DND-41 (cell line): Measurements from ENCODE around the gene GCN1.

Experiments
- ATAC-seq: fragments of 200-7000 bp; cut with Tn5 transposase; 3 replicates; pipeline ENCODE4 v1.9.1; 2021; ENCODE audit warnings: low read depth; ENCODE audit not compliant: insufficient read depth
- DNase-seq: peaks from one replicate; pipeline ENCODE4 v3.0.0-alpha.2; 2020
- H2AFZ ChIP-seq: 2 replicates; pipeline ENCODE4 v1.6.0; 2012; ENCODE audit warnings: low read depth, low read length
- H3K27ac ChIP-seq: 2 replicates; pipeline ENCODE4 v1.5.1; 2012; ENCODE audit warnings: low read length, inconsistent platforms
- H3K27me3 ChIP-seq: fragments of 200-600 bp; sonication (generic); 2 replicates; pipeline ENCODE4 v1.6.0; 2012; ENCODE audit warnings: low read length, mild to moderate bottlenecking, inconsistent platforms; ENCODE audit not compliant: insufficient read depth, poor library complexity
- H3K36me3 ChIP-seq: 2 replicates; pipeline ENCODE4 v1.5.1; 2012; ENCODE audit warnings: low read length, inconsistent platforms; ENCODE audit not compliant: insufficient read depth
- H3K4me1 ChIP-seq: 2 replicates; pipeline ENCODE4 v1.5.1; 2012; ENCODE audit warnings: mild to moderate bottlenecking, low read length; ENCODE audit not compliant: insufficient read depth
- H3K4me2 ChIP-seq: 2 replicates; pipeline ENCODE4 v1.6.0; 2012; ENCODE audit warnings: mild to moderate bottlenecking, moderate library complexity, low read length, inconsistent platforms; ENCODE audit not compliant: insufficient read depth
- H3K4me3 ChIP-seq, 2 experiments: fragments of 200-600 bp in 1 of 2; shearing (Covaris generic) in 1 of 2; 2 replicates each; pipeline ENCODE4 v1.5.1; 2012 to 2016; ENCODE audit warnings: inconsistent platforms in 2 of 2, low read length in 2 of 2, mild to moderate bottlenecking in 2 of 2, low read depth in 1 of 2, moderate library complexity in 1 of 2
- H3K79me2 ChIP-seq: 2 replicates; pipeline ENCODE4 v1.6.0; 2012; ENCODE audit warnings: low read length, inconsistent platforms; ENCODE audit not compliant: insufficient read depth
- H3K9ac ChIP-seq: 2 replicates; pipeline ENCODE4 v1.6.0; 2012; ENCODE audit warnings: low read depth, mild to moderate bottlenecking, inconsistent platforms, low read length, moderate library complexity
- H3K9me3 ChIP-seq: 2 replicates; pipeline ENCODE4 v1.5.1; 2012; ENCODE audit warnings: low read length, moderate library complexity, mild to moderate bottlenecking, inconsistent platforms; ENCODE audit not compliant: insufficient read depth, severe bottlenecking
- H4K20me1 ChIP-seq: 2 replicates; pipeline ENCODE4 v1.6.0; 2012; ENCODE audit warnings: low read length; ENCODE audit not compliant: insufficient read depth
- EZH2 ChIP-seq: IDR thresholded peaks from 3 replicates; pipeline ENCODE4 v1.6.1; 2012; ENCODE audit warnings: borderline replicate concordance, low read depth, mild to moderate bottlenecking, moderate library complexity, low read length, inconsistent platforms; ENCODE audit not compliant: severe bottlenecking
- TF ChIP-seq, protein P1 (sequence below): IDR thresholded peaks from 2 replicates; pipeline ENCODE4 v1.5.1; 2012; ENCODE audit warnings: borderline replicate concordance, low read length, moderate library complexity, mild to moderate bottlenecking; ENCODE audit not compliant: poor library complexity, severe bottlenecking; ENCODE audit errors: extremely low read depth

Gene GCN1

GRCh38 chr12:120101617-120102016 lies 92.9 kb downstream of the GCN1 start:
- H3K4me1 ChIP-seq = no peaks in the 10 kb centered on the region
- ATAC-seq (no peak), DNase-seq (no peak)
- H3K9ac ChIP-seq = no peak overlapping the region
- H4K20me1 ChIP-seq = peaks cover 80% of the 10 kb centered on the region
- H3K27me3 ChIP-seq = no peaks in the 10 kb centered on the region
- no peak overlapping the region for H3K4me2 ChIP-seq
- TF ChIP-seq, protein P1, sequence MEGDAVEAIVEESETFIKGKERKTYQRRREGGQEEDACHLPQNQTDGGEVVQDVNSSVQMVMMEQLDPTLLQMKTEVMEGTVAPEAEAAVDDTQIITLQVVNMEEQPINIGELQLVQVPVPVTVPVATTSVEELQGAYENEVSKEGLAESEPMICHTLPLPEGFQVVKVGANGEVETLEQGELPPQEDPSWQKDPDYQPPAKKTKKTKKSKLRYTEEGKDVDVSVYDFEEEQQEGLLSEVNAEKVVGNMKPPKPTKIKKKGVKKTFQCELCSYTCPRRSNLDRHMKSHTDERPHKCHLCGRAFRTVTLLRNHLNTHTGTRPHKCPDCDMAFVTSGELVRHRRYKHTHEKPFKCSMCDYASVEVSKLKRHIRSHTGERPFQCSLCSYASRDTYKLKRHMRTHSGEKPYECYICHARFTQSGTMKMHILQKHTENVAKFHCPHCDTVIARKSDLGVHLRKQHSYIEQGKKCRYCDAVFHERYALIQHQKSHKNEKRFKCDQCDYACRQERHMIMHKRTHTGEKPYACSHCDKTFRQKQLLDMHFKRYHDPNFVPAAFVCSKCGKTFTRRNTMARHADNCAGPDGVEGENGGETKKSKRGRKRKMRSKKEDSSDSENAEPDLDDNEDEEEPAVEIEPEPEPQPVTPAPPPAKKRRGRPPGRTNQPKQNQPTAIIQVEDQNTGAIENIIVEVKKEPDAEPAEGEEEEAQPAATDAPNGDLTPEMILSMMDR = no peak
- TF ChIP-seq EZH2 = no peak
- no peak overlapping the region for H2AFZ ChIP-seq
- no peak overlapping the region for H3K27ac ChIP-seq
- peaks cover 71% of the 10 kb centered on the region for H3K79me2 ChIP-seq
- H3K36me3 ChIP-seq = peaks cover 84% of the 10 kb centered on the region
- no peak overlapping the region for H3K4me3 ChIP-seq
- H3K9me3 ChIP-seq = no peaks in the 10 kb centered on the region

GRCh38 chr12:120101182-120101581 lies 93.3 kb downstream of the GCN1 start:
- no peak overlapping the region for H2AFZ ChIP-seq
- H3K4me2 ChIP-seq = no peak overlapping the region
- no peaks in the 10 kb centered on the region for H3K4me1 ChIP-seq
- peaks cover 87% of the 10 kb centered on the region for H3K36me3 ChIP-seq
- H4K20me1 ChIP-seq = peaks cover 78% of the 10 kb centered on the region
- no peaks in the 10 kb centered on the region for H3K9me3 ChIP-seq
- H3K79me2 ChIP-seq = peaks cover 67% of the 10 kb centered on the region
- H3K4me3 ChIP-seq = no peak overlapping the region
- no peak for DNase-seq
- no peak for ATAC-seq
- H3K9ac ChIP-seq = no peak overlapping the region
- no peak overlapping the region for H3K27ac ChIP-seq
- TF ChIP-seq, protein P1 = no peak
- TF ChIP-seq EZH2 = no peak
- no peaks in the 10 kb centered on the region for H3K27me3 ChIP-seq

DNA sequence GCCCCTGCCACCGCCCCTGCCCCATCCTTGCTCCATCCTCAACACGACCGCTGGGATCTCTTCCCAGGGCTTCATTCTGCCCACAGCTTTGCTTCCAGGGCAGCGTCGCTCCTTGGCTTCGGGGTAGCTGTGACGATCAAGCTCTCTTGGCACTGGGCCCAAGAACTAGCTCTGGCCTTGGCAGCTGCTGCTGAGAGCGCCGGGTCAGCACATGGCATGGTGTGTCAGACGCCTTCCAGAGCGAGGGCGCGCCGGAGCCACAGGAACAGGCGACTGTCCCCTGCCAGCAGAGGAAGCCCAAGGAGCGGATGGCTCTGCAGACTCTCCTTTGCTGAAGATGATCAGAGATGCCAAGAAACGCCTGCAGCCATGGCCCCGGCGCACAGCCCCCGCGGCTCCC lies 93.9 kb downstream of the GCN1 start:
- no peak overlapping the region for H3K9ac ChIP-seq
- no peaks in the 10 kb centered on the region for H3K9me3 ChIP-seq
- no peak overlapping the region for H2AFZ ChIP-seq
- H3K27ac ChIP-seq = no peak overlapping the region
- H3K4me2 ChIP-seq = no peak overlapping the region
- peaks cover 62% of the 10 kb centered on the region for H3K79me2 ChIP-seq
- peaks cover 73% of the 10 kb centered on the region for H4K20me1 ChIP-seq
- H3K4me3 ChIP-seq = no peak overlapping the region
- no peaks in the 10 kb centered on the region for H3K4me1 ChIP-seq
- DNase-seq (no peak), ATAC-seq (no peak)
- TF ChIP-seq, protein P1 = no peak
- no peak for TF ChIP-seq EZH2
- no peaks in the 10 kb centered on the region for H3K27me3 ChIP-seq
- peaks cover 89% of the 10 kb centered on the region for H3K36me3 ChIP-seq

DNA sequence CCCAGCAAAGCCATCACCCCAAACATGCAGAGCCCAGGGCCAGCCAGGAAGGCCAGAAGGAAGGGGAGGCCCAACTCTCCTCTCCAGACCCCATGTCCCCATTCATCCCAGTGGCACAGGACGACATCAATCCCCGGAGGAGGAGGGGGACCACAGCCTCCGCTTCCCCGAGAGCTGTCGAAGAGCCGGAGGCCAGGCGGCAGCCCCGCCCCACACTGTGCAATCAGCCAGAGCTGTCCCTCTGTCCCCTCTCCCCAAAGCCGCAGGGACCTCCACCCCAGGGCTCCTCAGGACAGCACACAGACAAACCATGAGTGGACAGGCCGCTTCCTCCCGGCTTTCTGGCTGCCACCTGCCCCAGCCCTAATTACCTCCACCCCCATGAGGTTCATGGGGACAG lies 94.8 kb downstream of the GCN1 start:
- Histone ChIP-seq H3K4me3 (no peak overlapping the region), H3K79me2 (peaks cover 56% of the 10 kb centered on the region), H3K9ac (no peak overlapping the region), H3K9me3 (no peaks in the 10 kb centered on the region), H4K20me1 (peaks cover 65% of the 10 kb centered on the region), H3K4me2 (no peak overlapping the region), H3K27me3 (no peaks in the 10 kb centered on the region), H3K27ac (no peak overlapping the region), H2AFZ (no peak overlapping the region), H3K4me1 (no peaks in the 10 kb centered on the region), H3K36me3 (peaks cover 88% of the 10 kb centered on the region)
- DNase-seq = no peak
- no peak for ATAC-seq
- TF ChIP-seq EZH2 = no peak
- TF ChIP-seq, protein P1 = no peak
